GM18499 (cell line): Measurements from ENCODE around the gene CCDC158.
"Not testable (repeated sequence)": the region's sequence is repeated elsewhere in the genome, so short reads cannot be mapped to it uniquely, and the experiment has no call there.

Experiments used
- ATAC-seq: cut with Tn5 transposase; IDR thresholded peaks from one replicate; pipeline ENCODE4 v1.9.1; 2021; ENCODE audit warnings: moderate number of reproducible peaks; ENCODE audit not compliant: insufficient read depth, unreplicated experiment

Gene CCDC158

GRCh38 chr4:76374798-76375197 lies 46.1 kb downstream of the CCDC158 start:
- no peak for ATAC-seq

- ATAC-seq: no peak
Measured at GRCh38 chr4:76373919-76374552, 46.9 kb downstream of the CCDC158 start.

DNA sequence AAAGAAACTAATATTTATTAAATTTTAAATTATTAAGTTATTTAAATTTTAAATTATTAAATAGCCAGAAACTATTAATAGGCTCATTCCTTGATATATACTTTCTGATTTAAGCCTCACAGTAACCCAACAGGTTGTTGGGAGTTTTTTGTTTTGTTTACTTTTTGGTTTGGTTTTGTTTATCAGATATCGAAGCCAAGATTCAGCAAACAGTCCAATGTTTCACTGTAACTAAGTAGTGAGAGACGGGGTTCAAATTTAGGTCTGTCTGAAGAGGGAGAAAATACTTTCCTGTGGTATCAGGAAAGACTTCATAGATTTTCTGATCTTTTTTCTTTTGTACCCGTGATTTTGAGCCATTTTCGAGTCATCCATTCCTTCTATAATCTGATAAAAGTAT lies 54.2 kb downstream of the CCDC158 start:
- no peak for ATAC-seq

DNA sequence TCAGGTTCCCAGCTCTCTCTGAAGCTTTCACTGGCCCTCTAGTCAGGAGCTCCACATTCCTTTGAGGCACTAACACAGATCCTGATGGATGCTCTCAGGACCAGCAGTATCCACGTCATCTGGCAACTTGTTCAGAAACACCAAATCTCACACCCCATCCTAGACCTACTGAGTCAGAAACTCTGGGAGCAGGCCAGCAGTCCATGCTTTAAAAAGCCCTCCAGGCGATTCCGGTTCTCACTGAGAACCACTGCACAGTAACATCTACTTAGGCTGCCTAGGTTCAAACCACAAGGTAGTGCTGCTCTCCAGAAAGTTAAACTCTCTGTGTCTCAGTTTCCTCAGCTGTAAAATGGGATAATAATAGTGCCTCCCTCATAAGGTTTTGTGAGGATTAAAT lies 55.3 kb downstream of the CCDC158 start:
- no peak for ATAC-seq

DNA sequence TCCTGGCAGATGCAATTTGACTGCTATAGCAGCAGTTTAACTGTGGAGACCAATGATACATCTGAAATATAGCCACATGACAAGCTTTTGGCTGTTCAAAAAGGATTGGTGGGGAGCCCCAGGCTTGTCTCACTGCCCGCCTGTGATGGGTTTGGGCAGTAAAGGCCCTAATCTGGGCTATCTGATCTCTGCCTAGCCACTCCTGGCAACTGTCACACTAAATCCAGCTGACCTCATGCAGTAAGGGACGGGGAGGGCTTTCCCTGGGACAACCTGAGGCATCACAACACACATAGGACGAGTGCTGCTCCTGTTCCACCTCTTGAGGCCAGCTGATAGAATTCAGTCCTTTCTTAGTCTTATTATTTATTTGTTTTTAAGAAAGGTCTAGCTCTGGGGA lies 56.2 kb downstream of the CCDC158 start:
- no peak for ATAC-seq

GRCh38 chr4:76363556-76364290 lies 57.2 kb downstream of the CCDC158 start:
- no peak for ATAC-seq

DNA sequence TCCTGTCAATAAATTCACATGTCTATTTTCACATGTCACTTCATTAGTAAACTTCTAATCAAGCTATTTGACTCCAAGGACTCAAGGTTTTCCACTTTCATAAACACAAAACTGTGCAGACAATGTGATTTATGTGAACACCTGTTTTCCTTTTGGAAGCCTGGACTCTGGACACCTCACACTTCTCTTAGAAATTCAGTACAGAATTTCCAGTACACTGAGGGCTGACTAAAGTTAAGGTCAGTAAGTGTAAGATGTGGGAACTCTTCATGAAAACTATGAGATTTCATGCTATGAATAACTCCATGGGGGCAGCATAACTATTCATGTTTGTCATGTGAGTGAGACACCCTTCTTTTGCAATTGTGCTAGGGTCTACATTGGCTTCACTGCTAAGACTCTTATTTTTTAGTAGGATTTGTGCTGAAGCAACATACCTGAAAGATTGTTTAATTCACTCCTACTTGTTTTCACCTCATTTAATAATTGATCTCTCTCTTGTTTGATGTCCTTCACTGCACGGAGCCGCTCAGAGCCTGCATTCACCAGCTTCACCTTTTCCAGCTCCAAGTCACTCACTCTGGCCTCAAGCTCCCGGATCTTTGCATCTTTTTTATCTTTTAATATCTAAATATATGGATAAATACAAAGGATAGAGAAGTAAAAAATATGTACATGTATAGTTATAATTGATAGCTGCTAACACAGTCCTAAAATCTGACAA lies 59.1 kb downstream of the CCDC158 start:
- ATAC-seq: no peak

DNA sequence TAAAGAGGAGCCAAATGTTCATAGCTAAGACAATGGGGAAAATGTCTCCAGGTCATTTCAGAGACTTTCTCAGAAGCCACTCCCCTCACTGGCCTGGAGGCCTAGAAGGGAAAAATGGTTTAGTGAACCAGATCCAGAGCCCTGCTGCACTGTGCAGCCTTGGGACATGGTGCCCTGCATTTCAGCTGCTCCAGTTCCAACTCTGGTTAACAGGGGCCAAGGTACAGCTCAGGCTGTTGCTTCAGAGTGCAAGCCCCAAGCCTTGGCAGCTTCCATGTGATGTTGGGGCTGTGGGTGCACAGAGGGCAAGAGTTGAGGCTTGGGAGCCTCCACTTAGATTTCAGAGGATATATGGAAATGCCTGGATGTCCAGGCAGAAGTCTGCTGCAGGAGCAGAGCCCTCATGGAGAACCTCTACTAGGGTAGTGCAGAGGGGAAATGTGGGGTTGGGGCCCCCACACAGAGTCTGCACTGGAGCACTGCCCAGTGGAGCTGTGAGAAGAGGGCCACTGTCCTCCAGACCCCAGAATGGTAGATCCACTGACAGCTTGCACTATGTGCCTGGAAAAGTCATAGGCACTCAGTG lies 61.0 kb downstream of the CCDC158 start:
- ATAC-seq: not testable (repeated sequence)

GRCh38 chr4:76357981-76358380 lies 63.0 kb downstream of the CCDC158 start:
- ATAC-seq: no peak

DNA sequence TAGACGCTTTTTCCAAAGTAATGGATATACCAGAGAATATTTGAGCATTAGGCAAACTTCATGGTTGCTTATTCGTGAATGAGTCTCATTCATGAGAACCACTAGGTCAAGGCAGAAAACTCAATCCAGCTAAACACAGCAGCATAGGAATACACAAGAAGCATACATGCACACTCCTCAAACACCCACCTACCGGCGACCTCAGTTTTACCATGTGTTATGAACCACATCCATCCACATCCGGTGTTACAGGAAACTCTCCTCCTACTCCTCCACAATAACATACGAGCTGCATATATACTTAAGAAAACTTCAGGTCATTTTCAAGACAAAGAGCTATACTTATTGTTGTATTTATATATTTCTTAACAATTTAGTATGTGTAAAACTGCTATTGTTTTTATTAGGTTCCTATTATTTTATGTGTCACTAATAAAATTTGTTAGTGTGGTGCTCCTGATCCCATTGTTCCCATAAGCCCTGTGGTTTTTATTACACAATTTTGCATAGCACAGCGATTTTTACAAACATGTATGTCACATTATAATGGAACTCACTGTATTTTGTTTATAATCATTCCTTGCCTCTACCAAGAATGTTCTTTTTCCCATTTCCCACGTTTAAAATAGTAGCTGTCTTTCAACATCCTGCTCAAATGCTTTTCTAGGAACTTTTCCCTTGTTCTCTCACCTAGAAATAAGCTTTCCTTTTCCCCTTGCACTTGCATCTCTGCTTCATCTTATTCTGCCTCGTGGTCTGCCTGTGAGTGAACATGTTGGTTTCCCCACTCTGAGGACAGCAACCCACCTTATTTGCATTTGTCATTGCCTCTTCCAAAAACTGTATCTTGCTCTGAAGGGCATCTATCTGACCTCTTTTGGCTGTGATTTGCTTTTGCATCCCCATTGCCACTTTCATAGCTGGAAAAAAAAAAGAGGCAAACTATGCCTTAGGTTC lies 66.1 kb downstream of the CCDC158 start:
- ATAC-seq: no peak

DNA sequence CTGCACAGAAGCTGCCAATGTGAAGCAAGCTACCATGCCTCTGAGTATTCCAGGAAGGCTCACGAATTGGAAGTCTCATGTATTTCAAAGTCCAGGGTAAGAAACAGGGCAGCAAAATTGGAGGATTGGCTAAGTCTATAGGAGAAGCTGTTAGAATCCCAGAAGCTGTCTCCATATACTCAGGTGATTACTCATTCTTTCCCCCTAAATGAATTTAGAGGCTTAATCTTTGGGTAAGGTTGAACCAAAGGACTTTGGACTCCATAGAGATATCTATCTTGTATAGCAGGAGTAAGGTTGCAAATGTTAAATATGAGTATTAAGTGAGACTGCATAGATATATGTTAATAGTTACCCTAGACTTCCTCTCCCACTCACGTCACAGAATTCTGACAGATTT lies 78.1 kb downstream of the CCDC158 start:
- no peak for ATAC-seq

GRCh38 chr4:76342191-76342590 lies 78.8 kb downstream of the CCDC158 start:
- no peak for ATAC-seq

DNA sequence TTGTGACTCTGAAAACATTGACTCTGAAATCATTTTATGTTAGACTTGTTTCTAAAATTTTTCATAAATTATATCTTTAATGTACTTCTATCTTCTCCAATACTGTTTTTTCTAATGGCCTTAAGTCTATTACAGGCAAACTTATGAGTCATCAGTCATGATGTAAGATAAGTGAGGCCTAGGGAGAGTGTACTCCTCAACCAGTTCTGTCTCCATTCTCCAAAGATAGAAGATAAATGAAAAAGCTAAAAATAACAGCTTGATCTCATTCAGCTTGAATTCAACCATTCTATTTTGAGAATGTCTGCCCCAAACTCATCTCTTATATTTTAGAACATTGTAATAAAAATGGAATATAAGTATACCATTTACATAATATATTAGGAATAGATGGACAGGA lies 79.9 kb downstream of the CCDC158 start:
- no peak for ATAC-seq

DNA sequence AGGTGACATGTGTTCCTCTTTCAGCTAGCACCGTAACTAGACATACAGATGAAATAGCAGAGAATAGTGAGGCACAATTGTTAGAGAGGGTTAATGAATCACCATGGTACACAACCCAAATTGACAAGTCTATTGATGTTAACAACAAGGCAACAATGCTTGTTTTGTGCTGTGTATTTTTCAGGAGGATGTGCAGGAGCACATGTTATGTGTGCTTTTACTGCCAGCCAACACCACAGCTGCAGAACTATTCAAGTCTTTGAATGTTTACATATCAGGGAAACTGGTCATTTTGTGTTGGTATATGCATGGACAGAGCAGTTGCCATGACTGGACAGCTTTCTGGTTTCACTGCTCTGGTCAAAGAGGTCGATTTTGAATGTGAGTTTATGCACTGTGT lies 81.6 kb downstream of the CCDC158 start:
- ATAC-seq: no peak

GRCh38 chr4:76334885-76335284 lies 86.1 kb downstream of the CCDC158 start:
- ATAC-seq: no peak

GRCh38 chr4:76326515-76326914 lies 94.4 kb downstream of the CCDC158 start:
- no peak for ATAC-seq

GRCh38 chr4:76325072-76325471 lies 95.9 kb downstream of the CCDC158 start:
- no peak for ATAC-seq

DNA sequence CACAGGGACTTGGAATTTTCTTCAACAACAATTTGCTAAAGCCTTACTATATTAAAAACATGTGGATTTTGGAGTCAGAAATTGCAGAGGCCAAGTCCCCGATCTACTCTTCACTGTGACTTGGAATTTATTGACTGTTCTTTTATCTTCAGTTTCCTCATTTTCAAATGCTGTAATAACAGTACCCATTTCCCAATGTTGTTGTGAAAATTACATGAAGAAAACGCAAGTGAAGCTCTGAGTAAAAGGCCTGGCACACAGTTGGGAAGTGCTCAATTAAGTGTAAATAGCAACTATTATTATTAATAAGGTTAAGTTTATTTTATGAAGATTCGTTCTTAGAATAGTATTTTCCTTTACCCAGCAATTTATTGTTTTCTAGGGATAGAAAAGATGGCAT lies 98.7 kb downstream of the CCDC158 start:
- no peak for ATAC-seq

- ATAC-seq: no peak
Measured at GRCh38 chr4:76316131-76316530, 104.8 kb downstream of the CCDC158 start.
